Skin epidermis (tissue), 12 donors: Measurements from ENCODE around the gene PSTPIP1.

ENCODE experiments used
- H3K27ac ChIP-seq, 21 experiments: fragments of 200-600 bp; sonication (generic) in 11 of 21; one replicate each; pipeline ENCODE4 v1.5.0; 2020; ENCODE audit warnings: mild to moderate bottlenecking in 3 of 21, inconsistent platforms in 2 of 21, moderate library complexity in 2 of 21
- H3K4me3 ChIP-seq, 7 experiments: fragments of 200-600 bp; sonication (generic) in 2 of 7; one replicate each; pipeline ENCODE4 v1.5.0; 2020; ENCODE audit warnings: inconsistent platforms in 2 of 7, mild to moderate bottlenecking in 2 of 7, moderate library complexity in 1 of 7

PSTPIP1 gene

DNA sequence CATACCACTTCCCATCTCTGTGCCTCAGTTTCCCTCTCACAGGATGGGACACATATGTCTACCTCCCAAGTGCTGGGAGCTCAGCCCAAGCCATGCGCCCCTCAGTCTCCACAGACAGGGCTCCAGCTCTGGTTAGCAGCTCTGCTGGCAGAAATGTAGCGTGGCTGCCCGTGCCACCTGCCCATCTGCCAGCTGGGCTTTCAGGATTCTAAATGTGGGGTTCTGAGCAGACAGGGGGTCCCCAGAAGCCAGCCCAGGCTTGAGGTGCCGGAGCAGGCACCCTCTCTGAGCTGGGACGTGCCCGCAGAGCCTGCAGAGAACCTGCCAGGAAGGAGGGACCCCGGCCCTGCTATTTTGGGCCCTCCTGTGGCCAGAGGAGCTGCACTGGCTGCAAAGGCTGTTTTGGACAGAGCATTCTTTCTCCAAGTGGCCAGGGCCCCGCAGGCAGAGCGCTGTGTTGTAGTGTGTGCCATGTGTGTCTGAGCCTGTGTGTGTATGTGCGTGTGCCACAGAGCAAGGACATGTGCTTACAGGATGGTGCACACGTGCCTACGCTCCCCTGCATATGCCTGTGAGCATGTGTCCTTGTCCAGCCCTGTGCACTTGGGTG lies 31.7 kb downstream of the PSTPIP1 start:
- Histone ChIP-seq H3K27ac (no peak overlapping the region), H3K4me3 (no peak overlapping the region)

DNA sequence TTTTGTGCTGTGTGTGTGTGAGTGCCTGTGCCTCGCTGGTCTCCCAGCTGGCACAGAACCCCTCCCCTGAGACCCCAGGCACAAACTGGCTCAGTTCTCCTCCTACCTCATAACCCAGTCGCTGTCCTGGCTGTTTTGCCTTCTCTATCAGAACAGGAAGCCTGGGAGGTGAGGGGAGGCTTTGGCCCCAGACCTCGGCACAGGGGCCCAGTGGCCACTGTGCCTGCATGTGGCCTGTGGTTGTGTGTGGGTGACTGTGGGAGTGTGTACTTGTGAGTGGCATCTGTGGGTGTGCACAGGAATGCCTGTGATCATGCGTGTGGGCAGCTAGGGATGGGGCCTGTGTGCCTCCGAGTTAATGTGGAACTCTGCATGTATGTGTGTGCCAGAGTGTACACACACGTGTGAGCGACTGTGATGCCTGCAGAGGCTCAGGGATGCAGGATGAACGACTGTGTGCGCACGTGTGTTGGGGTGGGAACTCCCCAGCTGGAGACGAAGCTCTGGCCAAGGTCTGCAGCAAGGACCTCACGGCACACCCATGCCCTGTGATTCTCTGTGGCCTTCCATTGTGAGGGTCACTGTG lies 32.3 kb downstream of the PSTPIP1 start:
- no peak overlapping the region for H3K4me3 ChIP-seq
- no peak overlapping the region for H3K27ac ChIP-seq

GRCh38 chr15:77027697-77028450 lies 32.9 kb downstream of the PSTPIP1 start:
- Histone ChIP-seq H3K4me3 (no peak overlapping the region), H3K27ac (no peak overlapping the region)

GRCh38 chr15:77028451-77029165 lies 33.7 kb downstream of the PSTPIP1 start:
- H3K4me3 ChIP-seq = no peak overlapping the region
- no peak overlapping the region for H3K27ac ChIP-seq

GRCh38 chr15:77029166-77030047 lies 34.5 kb downstream of the PSTPIP1 start:
- H3K4me3 ChIP-seq = no peak overlapping the region
- H3K27ac ChIP-seq = no peak overlapping the region

DNA sequence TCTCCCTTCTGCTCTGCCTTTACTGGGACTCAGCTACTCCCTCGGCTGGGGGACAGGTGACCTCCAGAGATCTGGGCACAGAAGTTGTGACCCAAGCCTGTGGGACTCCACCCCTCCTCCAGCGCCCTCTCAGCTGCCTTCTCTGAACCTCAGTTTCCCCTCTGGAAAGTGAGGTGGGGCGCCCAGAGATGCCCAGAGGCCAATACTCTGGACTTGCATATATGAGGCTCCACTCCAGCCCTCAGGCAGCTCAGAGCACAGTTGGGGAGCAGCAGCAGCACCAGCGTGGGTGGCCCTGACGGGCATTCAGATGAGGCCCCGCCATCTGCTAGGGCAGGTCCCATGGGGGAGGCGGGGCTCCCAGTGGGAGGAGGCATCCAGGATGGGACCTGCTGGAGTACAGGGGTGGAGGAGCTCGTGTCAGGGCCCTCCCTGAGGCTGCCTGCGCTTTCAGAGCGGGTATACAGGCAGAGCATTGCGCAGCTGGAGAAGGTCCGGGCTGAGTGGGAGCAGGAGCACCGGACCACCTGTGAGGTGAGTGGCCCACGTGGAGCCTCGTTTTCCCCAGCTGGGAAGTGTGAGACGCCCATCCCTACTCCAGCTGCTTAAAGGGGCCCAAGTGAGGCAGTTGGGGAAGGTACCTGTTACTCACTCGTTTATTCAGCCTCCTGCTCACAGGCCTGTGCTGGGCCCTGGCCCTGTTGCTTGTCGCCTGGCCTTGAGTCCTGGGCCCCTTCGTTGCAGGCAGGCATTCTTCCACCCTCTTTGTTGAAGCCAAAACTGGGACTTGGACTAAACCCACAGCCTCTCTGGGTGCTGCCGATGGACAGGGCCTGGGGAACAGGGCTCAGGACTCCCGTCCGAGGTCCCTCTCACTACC lies 35.4 kb downstream of the PSTPIP1 start:
- H3K27ac ChIP-seq = no peak overlapping the region

GRCh38 chr15:77030928-77031375 lies 36.0 kb downstream of the PSTPIP1 start:
- Histone ChIP-seq H3K4me3 (no peak overlapping the region), H3K27ac (no peak overlapping the region)

More for the DNA sequence above, 35.4 kb downstream of the PSTPIP1 start:
- no peak overlapping the region for H3K4me3 ChIP-seq

DNA sequence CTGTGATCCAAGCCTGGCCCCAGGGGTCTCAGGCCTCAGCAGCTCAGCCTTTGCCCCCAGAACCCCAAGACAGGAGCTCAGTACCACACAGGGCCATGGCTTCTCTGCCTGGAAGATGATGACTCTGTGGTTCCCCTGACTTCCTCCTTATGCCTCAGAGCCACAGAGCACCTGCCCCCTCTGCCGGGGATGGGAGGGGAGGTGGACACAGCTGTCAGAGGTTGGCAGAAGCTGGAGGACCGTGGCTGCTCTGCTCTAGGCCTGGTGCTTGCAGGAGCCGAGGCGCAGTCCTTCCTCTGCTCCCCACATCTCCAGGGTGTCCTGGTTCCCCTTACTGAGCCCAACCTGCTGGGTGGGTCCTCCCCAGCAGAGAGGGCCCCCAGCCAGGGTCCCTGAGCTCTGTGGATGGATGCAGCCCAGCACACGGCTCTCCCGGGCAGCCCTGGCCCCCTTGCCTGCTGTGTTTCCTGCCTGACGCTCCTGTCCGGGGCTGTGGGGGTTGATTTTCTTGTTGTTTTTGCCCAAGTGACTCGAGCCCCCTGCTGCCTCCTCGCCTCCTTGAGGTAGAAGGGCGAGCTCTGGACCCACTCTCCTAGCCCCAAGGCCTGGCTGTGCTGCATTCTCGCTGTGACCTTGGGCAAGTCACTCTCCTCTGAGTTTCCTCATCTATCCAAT lies 36.6 kb downstream of the PSTPIP1 start:
- Histone ChIP-seq H3K4me3 (no peak overlapping the region), H3K27ac (no peak overlapping the region)

- no peak overlapping the region for H3K4me3 ChIP-seq
- no peak overlapping the region for H3K27ac ChIP-seq
Measured at GRCh38 chr15:77032052-77032646, 37.2 kb downstream of the PSTPIP1 start.

DNA sequence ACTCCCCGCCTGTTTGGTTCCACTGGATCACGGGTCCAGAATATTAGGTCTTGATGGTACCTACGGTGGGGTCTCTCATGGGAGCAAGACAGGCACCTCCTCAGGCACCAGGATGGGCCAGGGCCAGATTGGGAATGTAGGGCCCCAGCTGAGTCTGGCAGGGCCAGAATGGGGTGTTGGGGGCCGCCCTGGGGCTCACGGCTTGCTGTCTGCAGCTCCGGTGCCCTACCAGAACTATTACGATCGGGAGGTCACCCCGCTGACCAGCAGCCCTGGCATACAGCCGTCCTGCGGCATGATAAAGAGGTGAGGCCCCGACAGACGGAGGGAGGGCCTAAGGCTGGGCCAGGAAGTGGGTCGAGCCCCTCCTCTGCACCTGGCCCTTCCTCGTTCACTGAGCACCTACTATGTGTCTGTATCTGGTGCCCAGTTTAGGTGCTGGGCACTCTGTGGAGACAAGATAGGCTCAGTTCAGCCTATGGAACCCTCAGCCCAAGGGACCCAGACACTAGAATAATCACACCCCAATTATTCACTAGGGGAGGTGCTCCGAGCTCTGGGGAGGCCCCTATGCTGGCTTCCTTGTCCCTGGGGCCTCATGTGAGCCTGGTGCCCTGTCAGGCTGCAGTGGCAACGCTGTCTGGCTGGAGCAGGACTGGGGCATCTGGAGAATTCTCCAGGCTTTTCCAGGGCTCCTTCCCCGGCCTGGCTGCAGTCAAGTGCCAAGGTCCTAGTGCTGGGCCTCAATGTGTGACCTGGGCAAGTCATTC lies 37.9 kb downstream of the PSTPIP1 start:
- Histone ChIP-seq H3K27ac (no peak overlapping the region), H3K4me3 (no peak overlapping the region)

GRCh38 chr15:77033417-77033728 lies 38.4 kb downstream of the PSTPIP1 start:
- no peak overlapping the region for H3K27ac ChIP-seq
- no peak overlapping the region for H3K4me3 ChIP-seq

- no peak overlapping the region for H3K27ac ChIP-seq
Measured at GRCh38 chr15:77033729-77034671, 39.1 kb downstream of the PSTPIP1 start.

DNA sequence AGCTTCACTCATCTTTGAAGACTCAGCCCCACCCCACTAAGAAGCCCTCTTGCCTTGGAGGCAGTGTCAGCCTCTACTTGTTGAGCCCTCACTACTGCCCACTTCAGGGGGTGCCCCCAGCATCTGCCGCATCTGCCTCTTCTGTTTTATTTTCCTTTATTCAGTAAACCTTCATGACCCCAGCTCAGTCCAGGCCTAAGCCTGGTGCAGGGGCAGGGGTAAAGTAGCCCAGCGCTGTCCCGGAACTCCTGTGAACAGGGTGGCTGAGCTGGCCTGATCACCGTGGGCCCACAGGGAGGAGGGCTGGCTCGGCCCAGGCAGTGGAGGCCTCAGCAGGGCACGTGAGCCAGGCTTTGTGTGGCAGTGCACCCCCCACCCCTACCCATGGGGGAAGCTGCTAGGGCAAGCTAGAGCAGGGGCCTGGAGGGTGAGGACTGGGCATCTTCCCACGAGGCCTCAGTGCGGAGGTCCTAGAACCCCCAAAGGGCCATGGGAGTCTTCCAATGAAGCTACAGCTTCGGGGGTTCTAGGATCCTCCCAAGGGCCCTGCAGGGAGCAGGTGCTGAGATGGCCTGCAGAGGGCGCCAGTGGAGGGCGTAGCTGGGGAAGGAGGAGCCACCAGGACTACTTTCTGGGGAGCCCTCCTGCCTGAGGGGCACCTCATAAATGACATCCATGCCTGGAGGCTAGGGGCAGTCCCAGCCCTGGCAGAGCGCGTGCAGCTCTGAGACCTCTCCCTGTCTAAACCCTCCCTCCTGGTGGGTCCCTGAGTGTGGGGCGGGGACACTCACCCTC lies 40.0 kb downstream of the PSTPIP1 start:
- Histone ChIP-seq H3K27ac (no peak overlapping the region), H3K4me3 (no peak overlapping the region)

More at GRCh38 chr15:77033729-77034671, 39.1 kb downstream of the PSTPIP1 start:
- no peak overlapping the region for H3K4me3 ChIP-seq

DNA sequence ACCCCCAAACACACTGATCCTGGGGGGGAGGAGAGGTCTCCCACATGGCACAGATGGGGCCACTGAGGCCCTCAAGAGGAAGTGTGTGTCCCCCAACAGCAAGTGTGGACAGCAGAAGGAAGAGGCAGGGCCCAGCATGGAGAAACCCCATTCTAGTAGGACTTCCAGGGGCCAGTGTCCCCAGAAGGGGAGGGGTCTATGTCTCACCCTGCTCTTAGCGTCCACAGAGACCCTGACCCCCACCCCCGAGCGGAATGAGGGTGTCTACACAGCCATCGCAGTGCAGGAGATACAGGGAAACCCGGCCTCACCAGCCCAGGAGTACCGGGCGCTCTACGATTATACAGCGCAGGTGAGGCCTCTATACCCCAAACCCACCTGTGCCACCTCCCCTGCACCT lies 40.7 kb downstream of the PSTPIP1 start:
- Histone ChIP-seq H3K4me3 (no peak overlapping the region), H3K27ac (peak overlapping the region in 1 of 21 experiments; percentile 14)

- Histone ChIP-seq H3K27ac (peak overlapping the region in 1 of 21 experiments; percentile 14), H3K4me3 (no peak overlapping the region)
Measured at GRCh38 chr15:77035999-77036471, 41.1 kb downstream of the PSTPIP1 start.
